Smooth muscle cell (in vitro differentiated cells): ENCODE data around the gene ACVR1. TPM values are rescaled to one million over a fixed set of nuclear protein-coding genes. Genes with fewer than 3 reads are reported as not detected.

ENCODE experiments used
- DNase-seq: peaks from one replicate; lab custom pipeline; 2025; ENCODE audit not compliant: unreplicated experiment; lab: John Stamatoyannopoulos, UW
- H2AFZ ChIP-seq: fragments of 200-600 bp; sonication (generic); 2 replicates; pipeline ENCODE4 v1.6.0; 2016; ENCODE audit warnings: antibody characterized with exemption, low read depth, mild to moderate bottlenecking
- H3F3A ChIP-seq: fragments of 200-600 bp; sonication (generic); 2 replicates; pipeline ENCODE4 v1.6.0; 2017; ENCODE audit warnings: antibody characterized with exemption, low read depth
- H3K27ac ChIP-seq: fragments of 200-600 bp; sonication (generic); 2 replicates; pipeline ENCODE4 v1.5.1; 2016; ENCODE audit warnings: low read depth, mild to moderate bottlenecking
- H3K27me3 ChIP-seq: fragments of 200-600 bp; sonication (generic); 2 replicates; pipeline ENCODE4 v1.6.1; 2016; ENCODE audit warnings: low read depth, mild to moderate bottlenecking
- H3K36me3 ChIP-seq: fragments of 200-600 bp; sonication (generic); 2 replicates; pipeline ENCODE4 v1.5.1; 2016; ENCODE audit warnings: low read depth
- H3K4me1 ChIP-seq: fragments of 200-600 bp; sonication (generic); 2 replicates; pipeline ENCODE4 v1.5.1; 2016; ENCODE audit warnings: low read depth
- H3K4me2 ChIP-seq: fragments of 200-600 bp; sonication (generic); 2 replicates; pipeline ENCODE4 v1.6.0; 2016; ENCODE audit warnings: mild to moderate bottlenecking
- H3K4me3 ChIP-seq: fragments of 200-600 bp; sonication (generic); 2 replicates; pipeline ENCODE4 v1.5.1; 2016; ENCODE audit warnings: mild to moderate bottlenecking
- H3K79me2 ChIP-seq: fragments of 200-600 bp; sonication (generic); 2 replicates; pipeline ENCODE4 v1.6.0; 2016; ENCODE audit warnings: low read depth, mild to moderate bottlenecking
- H3K9ac ChIP-seq: fragments of 200-600 bp; sonication (generic); 2 replicates; pipeline ENCODE4 v1.6.0; 2016; ENCODE audit warnings: low read depth
- H3K9me3 ChIP-seq: fragments of 200-600 bp; sonication (generic); replicated peaks from 2 replicates; pipeline ENCODE4 v1.5.1; 2016; ENCODE audit warnings: low read depth
- H4K20me1 ChIP-seq: fragments of 200-600 bp; sonication (generic); 2 replicates; pipeline ENCODE4 v1.6.0; 2016; ENCODE audit warnings: low read depth
- CTCF ChIP-seq: fragments of 200-600 bp; sonication (generic); IDR thresholded peaks from 2 replicates; pipeline ENCODE4 v1.5.1; 2017; ENCODE audit warnings: borderline replicate concordance, mild to moderate bottlenecking, antibody characterized with exemption; ENCODE audit not compliant: insufficient read depth, poor library complexity, severe bottlenecking
- WGBS: methylation state at CpG from one replicate; pipeline ENCODE4 v1.1.7; 2016; ENCODE audit warnings: low lambda C conversion rate; 5-methylcytosine and 5-hydroxymethylcytosine counted together
- polyA plus RNA-seq: library from polyadenylated mRNA; unstranded; fragments of >200 nt; fragmentation: Nextera tagmentation; extraction: Ambion mirVana; gene quantifications from 2 replicates; pipeline ENCODE4 v1.2.1, GENCODE V29; 2016
- total RNA-seq: library from RNA; depleted of rRNA; stranded (reverse); fragments of >200 nt; gene quantifications from 2 replicates; pipeline ENCODE4 v1.2.3, GENCODE V29; 2014

Gene ACVR1
- total and polyA plus RNA-seq, 2 experiments from 2014 or later = 27.2 to 32.7 TPM

GRCh38 chr2:157771234-157771633 lies 104.9 kb downstream of the ACVR1 start:
- no peaks in the 10 kb centered on the region for H3K4me1 ChIP-seq
- TF ChIP-seq CTCF = no peak
- H3K36me3 ChIP-seq = peaks cover 30% of the 10 kb centered on the region
- no peak overlapping the region for H3K4me3 ChIP-seq
- H3K27me3 ChIP-seq = no peaks in the 10 kb centered on the region
- no peaks in the 10 kb centered on the region for H3K9me3 ChIP-seq
- no peak overlapping the region for H3K27ac ChIP-seq
- no peak overlapping the region for H3K4me2 ChIP-seq
- H4K20me1 ChIP-seq = peaks cover 7% of the 10 kb centered on the region
- no peak overlapping the region for H3K9ac ChIP-seq
- no peak overlapping the region for H2AFZ ChIP-seq
- 50% methylated on average over 1 of the region's 1 CpG for WGBS
- no peaks in the 10 kb centered on the region for H3F3A ChIP-seq
- no peak for DNase-seq
- no peaks in the 10 kb centered on the region for H3K79me2 ChIP-seq

GRCh38 chr2:157769856-157770255 lies 106.3 kb downstream of the ACVR1 start:
- Histone ChIP-seq H3K36me3 (peaks cover 44% of the 10 kb centered on the region), H3K27me3 (no peaks in the 10 kb centered on the region), H3K27ac (no peak overlapping the region), H3K9ac (no peak overlapping the region), H2AFZ (no peak overlapping the region), H3K79me2 (no peaks in the 10 kb centered on the region), H3K9me3 (no peaks in the 10 kb centered on the region), H3K4me3 (no peak overlapping the region), H3K4me1 (no peaks in the 10 kb centered on the region), H3K4me2 (no peak overlapping the region), H4K20me1 (peaks cover 4% of the 10 kb centered on the region), H3F3A (no peaks in the 10 kb centered on the region)
- no peak for TF ChIP-seq CTCF
- no peak for DNase-seq
- WGBS = 94% methylated on average over 2 of the region's 2 CpGs

GRCh38 chr2:157764386-157764785 lies 111.7 kb downstream of the ACVR1 start:
- WGBS = 96% methylated on average over 14 of the region's 14 CpGs
- Histone ChIP-seq H3K27me3 (no peaks in the 10 kb centered on the region), H3K27ac (no peak overlapping the region), H3K36me3 (peaks cover 42% of the 10 kb centered on the region), H3K79me2 (no peaks in the 10 kb centered on the region), H3K4me1 (no peaks in the 10 kb centered on the region), H3K9me3 (peaks cover 5% of the 10 kb centered on the region), H4K20me1 (no peaks in the 10 kb centered on the region), H3K9ac (no peak overlapping the region), H3K4me3 (no peak overlapping the region), H2AFZ (no peak overlapping the region), H3F3A (peaks cover 8% of the 10 kb centered on the region), H3K4me2 (no peak overlapping the region)
- no peak for TF ChIP-seq CTCF
- no peak for DNase-seq

GRCh38 chr2:157761520-157761919 lies 114.6 kb downstream of the ACVR1 start:
- Histone ChIP-seq H3K27ac (no peak overlapping the region), H3K4me3 (no peak overlapping the region), H3K4me1 (no peaks in the 10 kb centered on the region), H3K36me3 (peaks cover 42% of the 10 kb centered on the region), H3K4me2 (no peak overlapping the region), H3F3A (peaks cover 8% of the 10 kb centered on the region), H3K9me3 (peaks cover 5% of the 10 kb centered on the region), H2AFZ (no peak overlapping the region), H3K79me2 (peaks cover 10% of the 10 kb centered on the region), H4K20me1 (no peaks in the 10 kb centered on the region), H3K27me3 (no peaks in the 10 kb centered on the region), H3K9ac (no peak overlapping the region)
- no peak for DNase-seq
- TF ChIP-seq CTCF = no peak
